Astrocyte of the cerebellum (primary cell): ENCODE data around the gene LETM1.

ENCODE experiments used
- DNase-seq: peaks from one replicate; pipeline ENCODE4 v3.0.0-alpha.2; 2011; ENCODE audit warnings: low read depth
- H3K4me3 ChIP-seq: 2 replicates; pipeline ENCODE4 v1.5.1; 2011; ENCODE audit warnings: mild to moderate bottlenecking, low read depth, low read length, moderate library complexity
- in situ Hi-C: cut with HindIII; loops from 2 replicates; pipeline ENCODE4 v1.10.0; 2017; ENCODE audit warnings: low sequenced_read_pairs
- TF ChIP-seq, protein P1 (sequence below): IDR thresholded peaks from 2 replicates; pipeline ENCODE4 v1.5.1; 2012; ENCODE audit warnings: low read length, low read depth, moderate library complexity, mild to moderate bottlenecking; ENCODE audit errors: missing control alignments

LETM1 gene

GRCh38 chr4:1870328-1870577 lies 14.3 kb upstream of the LETM1 start:
- DNase-seq, result peak; percentile 32
- TF ChIP-seq, protein P1, sequence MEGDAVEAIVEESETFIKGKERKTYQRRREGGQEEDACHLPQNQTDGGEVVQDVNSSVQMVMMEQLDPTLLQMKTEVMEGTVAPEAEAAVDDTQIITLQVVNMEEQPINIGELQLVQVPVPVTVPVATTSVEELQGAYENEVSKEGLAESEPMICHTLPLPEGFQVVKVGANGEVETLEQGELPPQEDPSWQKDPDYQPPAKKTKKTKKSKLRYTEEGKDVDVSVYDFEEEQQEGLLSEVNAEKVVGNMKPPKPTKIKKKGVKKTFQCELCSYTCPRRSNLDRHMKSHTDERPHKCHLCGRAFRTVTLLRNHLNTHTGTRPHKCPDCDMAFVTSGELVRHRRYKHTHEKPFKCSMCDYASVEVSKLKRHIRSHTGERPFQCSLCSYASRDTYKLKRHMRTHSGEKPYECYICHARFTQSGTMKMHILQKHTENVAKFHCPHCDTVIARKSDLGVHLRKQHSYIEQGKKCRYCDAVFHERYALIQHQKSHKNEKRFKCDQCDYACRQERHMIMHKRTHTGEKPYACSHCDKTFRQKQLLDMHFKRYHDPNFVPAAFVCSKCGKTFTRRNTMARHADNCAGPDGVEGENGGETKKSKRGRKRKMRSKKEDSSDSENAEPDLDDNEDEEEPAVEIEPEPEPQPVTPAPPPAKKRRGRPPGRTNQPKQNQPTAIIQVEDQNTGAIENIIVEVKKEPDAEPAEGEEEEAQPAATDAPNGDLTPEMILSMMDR, result no peak
- in situ Hi-C loops, result no loop called here
- H3K4me3 ChIP-seq, result peak overlapping the region; percentile 71

GRCh38 chr4:1869530-1870327 lies 13.8 kb upstream of the LETM1 start:
- in situ Hi-C loops, result no loop called here
- DNase-seq, result no peak

GRCh38 chr4:1868912-1869311 lies 13.0 kb upstream of the LETM1 start:
- TF ChIP-seq, protein P1, result no peak
- in situ Hi-C loops, result no loop called here
- no peak for DNase-seq
- no peak overlapping the region for H3K4me3 ChIP-seq

More at GRCh38 chr4:1869530-1870327, 13.8 kb upstream of the LETM1 start:
- TF ChIP-seq, protein P1, result no peak
- H3K4me3 ChIP-seq, result peak overlapping the region; percentile 71

GRCh38 chr4:1868293-1868692 lies 12.3 kb upstream of the LETM1 start:
- in situ Hi-C loops, result no loop called here
- DNase-seq, result no peak
- H3K4me3 ChIP-seq, result no peak overlapping the region
- TF ChIP-seq, protein P1, result no peak

- TF ChIP-seq, protein P1, result no peak
- no peak overlapping the region for H3K4me3 ChIP-seq
- DNase-seq, result no peak
- in situ Hi-C loops, result no loop called here
Measured at GRCh38 chr4:1866189-1866661, 10.3 kb upstream of the LETM1 start.

- TF ChIP-seq, protein P1, result no peak
- in situ Hi-C loops, result no loop called here
- DNase-seq, result no peak
- no peak overlapping the region for H3K4me3 ChIP-seq
Measured at GRCh38 chr4:1864076-1865008, 8.4 kb upstream of the LETM1 start.
